Kidney epithelial cell (primary cell): ENCODE measurements around the gene MFRP. TPM values are rescaled to one million over a fixed set of nuclear protein-coding genes. Genes with fewer than 3 reads are reported as not detected.

ENCODE experiments used
- DNase-seq: peaks from one replicate; pipeline ENCODE4 v3.0.0-alpha.2; 2010; ENCODE audit warnings: low read depth
- H3K27me3 ChIP-seq: 2 replicates; pipeline ENCODE4 v1.6.0; 2011; ENCODE audit warnings: low read length; ENCODE audit not compliant: control insufficient read depth, insufficient read depth
- H3K36me3 ChIP-seq: 2 replicates; pipeline ENCODE4 v1.5.1; 2011; ENCODE audit warnings: low read length; ENCODE audit not compliant: control insufficient read depth, insufficient read depth
- H3K4me3 ChIP-seq: 2 replicates; pipeline ENCODE4 v1.5.1; 2011; ENCODE audit warnings: low read depth, mild to moderate bottlenecking, control low read depth, low read length
- total RNA-seq: library from RNA; depleted of rRNA; stranded (reverse); fragments of >200 nt; gene quantifications from 2 replicates; pipeline ENCODE4 v1.2.3, GENCODE V29; 2015
- TF ChIP-seq, protein P1 (sequence below): IDR thresholded peaks from 2 replicates; pipeline ENCODE4 v1.5.1; 2011; ENCODE audit warnings: mild to moderate bottlenecking, moderate library complexity, low read length, control low read depth, inconsistent platforms; ENCODE audit not compliant: insufficient read depth, poor library complexity, severe bottlenecking

Gene MFRP
- total RNA-seq, 1 donor from 2014 or later = not detected

DNA sequence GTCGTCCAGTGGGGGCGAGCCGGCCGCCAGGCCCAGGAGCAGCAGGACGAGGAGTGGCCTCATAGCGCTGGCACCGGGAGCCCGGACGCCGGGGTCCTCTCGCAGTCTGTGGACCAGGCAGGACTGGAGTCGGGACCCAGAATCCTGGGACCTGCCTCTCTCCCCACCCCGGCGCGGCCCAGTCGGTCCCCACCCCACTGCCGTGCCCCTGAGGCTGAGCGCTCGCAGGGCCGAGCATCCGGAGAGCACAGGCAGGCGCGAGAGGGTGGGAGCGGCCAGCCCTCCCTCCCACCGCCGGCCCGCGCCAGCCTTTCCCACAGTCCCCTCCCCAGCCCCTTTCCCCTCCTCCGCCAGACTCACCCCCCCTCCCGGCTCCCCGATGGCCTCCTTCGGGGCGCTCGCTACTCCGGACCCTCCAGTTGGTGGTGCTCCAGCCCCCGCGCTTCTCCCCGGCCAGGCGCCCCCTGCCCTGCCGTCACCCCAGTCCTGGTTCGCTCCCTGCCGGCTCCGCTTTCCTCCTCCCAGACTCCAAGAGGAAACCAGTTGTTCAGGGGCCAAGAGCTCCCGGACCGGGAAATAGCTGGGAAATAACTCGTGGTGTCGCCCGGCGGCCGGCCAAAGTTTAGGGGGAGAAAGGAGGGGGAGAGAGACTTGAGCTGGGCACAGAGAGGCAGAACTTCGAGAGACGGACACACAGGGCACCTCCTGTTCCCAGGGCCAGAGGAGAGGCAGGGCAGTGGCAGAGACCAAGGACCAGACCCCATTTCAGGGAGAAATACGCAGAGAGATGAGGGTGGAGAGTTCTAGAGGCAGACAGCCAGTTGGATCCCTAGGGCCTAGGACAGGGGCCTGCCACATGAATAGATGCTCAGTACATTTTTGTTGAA is 5.9 kb downstream of the MFRP start, which contains the start of gene C1QTNF5:
Gene C1QTNF5 (minus strand): TSS at position 549 of the 887 bp plus-strand sequence. CDS start 486 bp downstream, at position 63.
- no peak for DNase-seq
- no peaks in the 10 kb centered on the region for H3K36me3 ChIP-seq
- peak within 1 kb of the TSS; percentile 37 for H3K4me3 ChIP-seq
- H3K27me3 ChIP-seq = peaks cover 33% of the 10 kb centered on the region
- TF ChIP-seq, protein P1, sequence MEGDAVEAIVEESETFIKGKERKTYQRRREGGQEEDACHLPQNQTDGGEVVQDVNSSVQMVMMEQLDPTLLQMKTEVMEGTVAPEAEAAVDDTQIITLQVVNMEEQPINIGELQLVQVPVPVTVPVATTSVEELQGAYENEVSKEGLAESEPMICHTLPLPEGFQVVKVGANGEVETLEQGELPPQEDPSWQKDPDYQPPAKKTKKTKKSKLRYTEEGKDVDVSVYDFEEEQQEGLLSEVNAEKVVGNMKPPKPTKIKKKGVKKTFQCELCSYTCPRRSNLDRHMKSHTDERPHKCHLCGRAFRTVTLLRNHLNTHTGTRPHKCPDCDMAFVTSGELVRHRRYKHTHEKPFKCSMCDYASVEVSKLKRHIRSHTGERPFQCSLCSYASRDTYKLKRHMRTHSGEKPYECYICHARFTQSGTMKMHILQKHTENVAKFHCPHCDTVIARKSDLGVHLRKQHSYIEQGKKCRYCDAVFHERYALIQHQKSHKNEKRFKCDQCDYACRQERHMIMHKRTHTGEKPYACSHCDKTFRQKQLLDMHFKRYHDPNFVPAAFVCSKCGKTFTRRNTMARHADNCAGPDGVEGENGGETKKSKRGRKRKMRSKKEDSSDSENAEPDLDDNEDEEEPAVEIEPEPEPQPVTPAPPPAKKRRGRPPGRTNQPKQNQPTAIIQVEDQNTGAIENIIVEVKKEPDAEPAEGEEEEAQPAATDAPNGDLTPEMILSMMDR = no peak

DNA sequence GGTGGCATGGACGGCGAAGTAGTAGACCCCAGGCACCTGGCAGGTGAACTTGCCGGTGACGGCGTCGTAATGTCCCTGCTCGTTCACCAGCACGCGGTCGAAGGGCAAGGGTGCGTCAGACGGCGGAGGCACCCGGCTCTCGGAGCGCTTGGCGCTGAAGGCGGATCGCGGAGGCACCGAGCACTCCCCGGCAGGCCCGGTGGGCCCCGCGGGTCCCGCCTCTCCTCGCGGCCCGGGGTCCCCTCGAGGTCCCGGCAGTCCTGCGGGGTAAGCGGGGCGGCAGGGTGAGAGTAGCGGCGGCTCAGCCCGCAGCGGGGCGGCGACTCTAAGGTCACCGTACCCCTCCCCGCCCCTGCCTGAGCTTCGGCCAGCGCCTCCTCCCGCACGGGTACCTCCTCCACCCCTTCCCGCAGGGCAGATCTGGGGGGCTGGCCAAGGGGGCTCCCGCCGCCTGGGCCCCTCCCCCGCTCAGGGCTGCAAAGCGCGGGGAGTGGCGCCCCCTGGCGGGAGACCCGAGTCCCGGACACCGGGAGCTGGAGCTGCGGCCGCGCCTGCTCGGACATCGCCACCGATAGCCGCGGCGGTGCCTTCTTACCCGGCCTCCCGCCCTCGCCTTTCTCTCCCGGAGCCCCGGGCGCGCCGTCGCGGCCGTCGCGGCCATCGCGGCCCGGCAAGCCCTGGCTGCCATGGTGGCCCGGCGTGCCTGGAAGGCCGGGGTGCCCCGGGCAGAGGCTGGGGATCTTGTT is 6.7 kb downstream of the MFRP start:
- DNase-seq = no peak
- Histone ChIP-seq H3K36me3 (no peaks in the 10 kb centered on the region), H3K4me3 (peak overlapping the region; percentile 37), H3K27me3 (peaks cover 33% of the 10 kb centered on the region)
- TF ChIP-seq, protein P1 = peak; percentile 73

DNA sequence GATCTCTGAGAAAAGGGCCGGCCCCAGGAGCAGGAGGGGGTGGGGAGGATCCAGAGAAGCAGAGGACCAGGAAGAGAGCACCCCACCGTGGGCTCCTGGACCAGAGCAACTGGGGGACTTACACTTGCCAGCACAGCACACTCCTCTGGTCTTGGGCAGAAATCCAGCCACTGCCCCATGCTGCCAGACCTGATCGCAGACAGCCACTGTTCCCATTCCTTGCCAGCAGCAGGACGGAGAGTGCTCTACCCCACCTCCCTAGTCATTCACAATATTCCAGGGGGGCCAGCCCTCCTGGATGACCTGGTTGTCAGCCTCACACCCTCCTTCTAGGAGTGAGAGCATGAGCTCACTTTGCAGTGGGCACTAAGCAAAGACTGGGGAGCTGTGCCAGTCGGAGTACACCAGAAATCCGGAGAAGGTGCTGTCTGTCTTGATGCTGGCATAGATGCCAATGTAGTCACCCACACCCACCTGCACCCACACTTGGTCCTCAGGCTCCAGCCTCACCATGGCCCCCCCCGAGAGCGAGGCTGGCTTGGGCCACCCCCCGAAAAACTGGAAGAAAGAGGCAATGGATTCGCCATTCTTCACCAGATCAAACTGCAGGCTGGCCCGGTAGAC is 7.4 kb downstream of the MFRP start:
- H3K4me3 ChIP-seq = no peak overlapping the region
- H3K36me3 ChIP-seq = no peaks in the 10 kb centered on the region
- DNase-seq = no peak
- peaks cover 33% of the 10 kb centered on the region for H3K27me3 ChIP-seq
- TF ChIP-seq, protein P1 = no peak

DNA sequence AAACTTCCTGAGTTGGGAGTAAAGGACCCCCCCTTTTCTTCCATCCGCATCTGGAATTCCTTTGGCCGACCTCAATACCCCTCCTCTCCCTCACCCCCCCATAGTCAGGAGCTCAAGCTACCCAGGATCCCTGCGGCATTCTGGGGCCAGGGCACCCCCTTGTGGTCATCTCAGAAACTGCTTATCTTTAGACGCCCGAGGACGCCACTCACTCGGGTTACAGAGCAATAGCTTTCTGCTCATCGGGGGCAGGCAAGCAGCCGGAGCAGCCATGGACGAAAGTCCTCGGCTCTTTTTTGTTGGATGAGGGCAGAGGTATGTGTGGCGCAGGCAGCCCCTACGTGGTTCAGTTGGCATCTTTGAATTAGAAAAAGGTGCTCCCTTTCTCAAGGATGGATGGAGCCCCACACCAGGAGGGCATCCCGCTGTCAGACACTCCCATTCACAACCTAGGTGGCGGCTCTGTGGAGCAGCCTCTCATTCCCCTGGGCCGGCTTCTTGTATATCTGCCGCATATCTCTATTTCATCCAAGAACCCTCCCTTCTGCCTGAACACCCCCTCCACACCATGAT is 8.1 kb downstream of the MFRP start:
- H3K36me3 ChIP-seq = no peaks in the 10 kb centered on the region
- TF ChIP-seq, protein P1 = peak; percentile 87
- H3K27me3 ChIP-seq = peaks cover 33% of the 10 kb centered on the region
- no peak overlapping the region for H3K4me3 ChIP-seq
- DNase-seq = no peak

DNA sequence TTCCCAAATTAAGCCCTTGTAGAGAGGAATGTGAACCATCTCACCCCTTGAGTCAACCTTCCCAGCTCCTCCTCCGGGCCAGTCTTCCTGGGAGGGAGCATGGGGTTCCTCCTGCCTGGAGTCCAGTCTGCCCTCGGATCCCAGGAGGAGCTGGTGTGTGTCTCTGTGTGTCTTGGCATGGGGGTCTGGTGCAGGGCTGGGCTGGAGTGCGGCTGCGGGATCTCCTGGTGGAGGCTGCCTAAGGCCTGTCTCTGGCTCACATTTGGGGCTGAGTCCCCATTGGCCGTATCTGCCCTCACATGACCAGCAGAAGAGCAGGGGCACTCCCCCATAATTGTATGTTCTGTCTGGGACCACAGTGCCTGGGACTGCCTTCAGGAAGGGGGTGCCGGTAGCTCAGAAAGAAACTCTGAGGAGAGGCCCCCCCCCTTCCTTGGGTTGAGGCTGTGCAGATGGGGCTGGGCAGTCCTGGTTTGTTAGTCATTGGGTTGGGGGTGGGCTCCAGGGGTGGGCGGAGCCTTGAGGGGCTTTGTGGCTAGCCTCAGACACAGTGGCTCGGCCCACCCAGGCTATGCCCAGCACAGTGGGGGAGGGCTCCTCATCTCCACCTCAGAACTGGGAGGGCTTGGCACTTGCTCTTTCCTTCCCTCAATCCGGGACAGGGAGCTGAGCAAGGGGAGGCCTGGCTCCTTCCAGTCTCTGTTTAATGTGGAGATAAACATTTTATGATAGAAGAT is 8.8 kb downstream of the MFRP start:
- Histone ChIP-seq H3K4me3 (no peak overlapping the region), H3K36me3 (no peaks in the 10 kb centered on the region), H3K27me3 (peaks cover 33% of the 10 kb centered on the region)
- TF ChIP-seq, protein P1 = no peak
- DNase-seq = no peak
